Upper lobe of left lung (tissue), 4 donors: ENCODE results near the gene GPSM1.

Experiments used
- POLR2AphosphoS5 ChIP-seq, 2 donors: sonication (generic); formaldehyde crosslinking; IDR thresholded peaks; one replicate each; pipeline ENCODE4 v1.5.1; 2017; ENCODE audit warnings: antibody characterized with exemption in 2 of 2
- TF ChIP-seq, protein P1 (sequence below), 6 experiments: fragments of 450-650 bp in 4 of 6; fragments of 200-600 bp in 2 of 6; sonication (generic) in 2 of 6; IDR thresholded peaks; one replicate each; pipeline ENCODE4 v1.5.1; 2016 to 2019; ENCODE audit warnings: antibody characterized with exemption in 6 of 6

DNA sequence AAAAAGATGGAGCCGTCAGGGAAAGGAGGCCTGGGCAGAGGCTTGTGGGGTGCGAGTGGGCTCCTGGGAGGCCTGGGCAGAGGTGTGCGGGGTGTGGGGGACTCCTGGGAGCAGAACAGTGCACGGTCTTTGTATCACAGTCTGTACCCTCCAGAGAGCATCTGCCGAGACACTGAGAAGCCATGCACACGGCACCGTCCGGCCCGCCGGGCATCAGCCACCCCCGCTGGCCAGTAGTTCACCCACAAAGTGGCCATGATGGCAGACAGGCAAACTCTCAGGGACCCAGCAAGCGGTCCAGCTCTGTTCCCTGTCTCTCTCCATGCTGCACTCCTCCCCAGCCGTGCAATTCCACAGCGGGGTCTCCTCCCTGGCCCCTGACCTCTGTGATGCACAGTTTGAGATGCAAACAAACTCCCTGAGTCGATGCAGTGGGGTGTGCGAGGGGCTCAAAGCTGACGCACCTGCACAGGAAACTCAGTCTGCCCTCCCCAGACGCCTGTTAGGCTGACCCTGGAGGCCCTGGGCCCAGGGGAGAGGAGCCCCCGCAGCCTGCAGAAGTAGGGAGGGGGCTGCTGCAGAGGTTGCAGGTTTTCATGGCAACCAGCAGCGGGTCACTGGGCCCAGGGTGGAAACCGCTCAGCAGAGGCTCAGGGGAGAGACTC is 9.1 kb upstream of the GPSM1 start:
- TF ChIP-seq, protein P1, sequence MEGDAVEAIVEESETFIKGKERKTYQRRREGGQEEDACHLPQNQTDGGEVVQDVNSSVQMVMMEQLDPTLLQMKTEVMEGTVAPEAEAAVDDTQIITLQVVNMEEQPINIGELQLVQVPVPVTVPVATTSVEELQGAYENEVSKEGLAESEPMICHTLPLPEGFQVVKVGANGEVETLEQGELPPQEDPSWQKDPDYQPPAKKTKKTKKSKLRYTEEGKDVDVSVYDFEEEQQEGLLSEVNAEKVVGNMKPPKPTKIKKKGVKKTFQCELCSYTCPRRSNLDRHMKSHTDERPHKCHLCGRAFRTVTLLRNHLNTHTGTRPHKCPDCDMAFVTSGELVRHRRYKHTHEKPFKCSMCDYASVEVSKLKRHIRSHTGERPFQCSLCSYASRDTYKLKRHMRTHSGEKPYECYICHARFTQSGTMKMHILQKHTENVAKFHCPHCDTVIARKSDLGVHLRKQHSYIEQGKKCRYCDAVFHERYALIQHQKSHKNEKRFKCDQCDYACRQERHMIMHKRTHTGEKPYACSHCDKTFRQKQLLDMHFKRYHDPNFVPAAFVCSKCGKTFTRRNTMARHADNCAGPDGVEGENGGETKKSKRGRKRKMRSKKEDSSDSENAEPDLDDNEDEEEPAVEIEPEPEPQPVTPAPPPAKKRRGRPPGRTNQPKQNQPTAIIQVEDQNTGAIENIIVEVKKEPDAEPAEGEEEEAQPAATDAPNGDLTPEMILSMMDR (IDR thresholded peaks at IDR 0.05), result no peak
- no peak for TF ChIP-seq POLR2AphosphoS5 (IDR thresholded peaks at IDR 0.05)
